Measurements from ENCODE around the gene SPDYE6.
"Not testable (repeated sequence)": the region's sequence is repeated elsewhere in the genome, so short reads cannot be mapped to it uniquely, and the experiment has no call there.

The SPDYE6 gene
- 0 to 0.12 (median 0) reads per million in 4 donors for total RNA-seq

- not testable (repeated sequence) for DNase-seq
Measured at GRCh38 chr7:102356344-102356743, at the start of gene SPDYE6. TSS of gene SPDYE6 (minus strand) at chr7:102356444. CDS start at chr7:102356023, 421 bp downstream.

GRCh38 chr7:102404862-102405188 lies 48.6 kb upstream of the SPDYE6 start:
- DNase-seq, result not testable (repeated sequence)

- peak in 3 of 5 donors; percentile 28 to 72 (median 44) for DNase-seq
Measured at GRCh38 chr7:102404005-102404861, 48.0 kb upstream of the SPDYE6 start.

- DNase-seq, result no peak
Measured at GRCh38 chr7:102403563-102403962, 47.3 kb upstream of the SPDYE6 start.

GRCh38 chr7:102400360-102400759 lies 44.1 kb upstream of the SPDYE6 start:
- DNase-seq, result no peak

- DNase-seq, result no peak
Measured at GRCh38 chr7:102398543-102398942, 42.3 kb upstream of the SPDYE6 start.

- DNase-seq, result no peak
Measured at GRCh38 chr7:102396710-102397019, 40.4 kb upstream of the SPDYE6 start.

- peak; percentile 71 to 96 (median 85) for DNase-seq
Measured at GRCh38 chr7:102395873-102396709, 39.8 kb upstream of the SPDYE6 start, which contains the start of gene PRKRIP1. TSS of gene PRKRIP1 (plus strand) at chr7:102396363. CDS start at chr7:102396412, 49 bp downstream.

- no peak for DNase-seq
Measured at GRCh38 chr7:102395592-102395872, 39.3 kb upstream of the SPDYE6 start.

GRCh38 chr7:102393467-102393866 lies 37.2 kb upstream of the SPDYE6 start:
- no peak for DNase-seq

GRCh38 chr7:102392330-102392729 lies 36.1 kb upstream of the SPDYE6 start:
- no peak for DNase-seq

- DNase-seq, result peak; percentile 41 to 63 (median 52)
Measured at GRCh38 chr7:102390697-102391484, 34.6 kb upstream of the SPDYE6 start.

GRCh38 chr7:102389810-102390209 lies 33.6 kb upstream of the SPDYE6 start:
- no peak for DNase-seq

- no peak for DNase-seq
Measured at GRCh38 chr7:102387064-102387463, 30.8 kb upstream of the SPDYE6 start.

GRCh38 chr7:102381696-102382425 lies 25.6 kb upstream of the SPDYE6 start:
- DNase-seq, result not testable (repeated sequence)

- not testable (repeated sequence) for DNase-seq
Measured at GRCh38 chr7:102380837-102381236, 24.6 kb upstream of the SPDYE6 start.

GRCh38 chr7:102376964-102377466 lies 20.8 kb upstream of the SPDYE6 start:
- DNase-seq, result no peak

GRCh38 chr7:102372796-102373195 lies 16.6 kb upstream of the SPDYE6 start:
- not testable (repeated sequence) for DNase-seq

- DNase-seq, result not testable (repeated sequence)
Measured at GRCh38 chr7:102370038-102370437, 13.8 kb upstream of the SPDYE6 start.

GRCh38 chr7:102365390-102365789 lies 9.1 kb upstream of the SPDYE6 start:
- not testable (repeated sequence) for DNase-seq

GRCh38 chr7:102364394-102364886 lies 8.2 kb upstream of the SPDYE6 start:
- not testable (repeated sequence) for DNase-seq
